GF-D8 (cell line): ENCODE measurements around the gene ACADS.

Experiments
- DNase-seq: peaks from one replicate; lab custom pipeline; 2025; lab: John Stamatoyannopoulos, UW

Gene ACADS

GRCh38 chr12:120725659-120726509 lies at the start of gene ACADS:
TSS of gene ACADS (plus strand) at chr12:120725826. CDS start at chr12:120725886, 60 bp downstream.
- DNase-seq, result peak; percentile 67

DNA sequence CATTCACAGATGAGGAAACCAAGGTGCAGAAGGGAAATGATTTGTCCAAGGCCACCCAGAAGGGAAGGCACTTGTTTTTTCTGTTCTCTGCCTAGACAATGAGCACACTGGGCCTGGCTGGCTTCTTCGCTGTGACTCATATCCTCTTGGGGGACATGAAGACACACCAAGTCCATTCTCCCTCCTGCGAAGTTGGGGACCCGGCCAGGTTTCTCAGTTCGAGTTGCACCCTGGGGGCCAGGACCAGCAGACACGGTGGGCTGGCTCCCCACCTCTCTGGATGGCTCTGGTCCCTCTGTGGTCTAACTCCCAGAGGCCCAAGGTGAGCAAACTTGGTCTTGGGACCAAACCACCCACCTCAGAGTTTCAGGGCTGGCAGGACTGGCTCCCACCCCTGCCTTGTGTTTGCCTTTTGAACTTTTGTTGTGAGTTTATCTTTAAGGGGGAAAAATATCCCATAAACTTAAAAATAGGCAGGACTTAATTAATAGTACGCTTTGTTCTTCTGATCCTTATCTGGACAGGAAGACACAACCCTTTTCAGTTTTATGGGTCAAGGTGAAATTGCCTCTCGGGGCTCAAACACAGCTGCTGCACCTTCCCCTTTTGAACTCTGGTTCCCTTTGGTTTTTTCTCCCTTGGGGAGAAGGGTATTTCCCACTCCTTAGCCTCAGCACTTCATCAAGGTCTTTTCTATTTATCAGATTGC lies 47.7 kb upstream of the ACADS start:
- peak; percentile 14 for DNase-seq

GRCh38 chr12:120678572-120678971 lies 47.1 kb upstream of the ACADS start:
- no peak for DNase-seq

DNA sequence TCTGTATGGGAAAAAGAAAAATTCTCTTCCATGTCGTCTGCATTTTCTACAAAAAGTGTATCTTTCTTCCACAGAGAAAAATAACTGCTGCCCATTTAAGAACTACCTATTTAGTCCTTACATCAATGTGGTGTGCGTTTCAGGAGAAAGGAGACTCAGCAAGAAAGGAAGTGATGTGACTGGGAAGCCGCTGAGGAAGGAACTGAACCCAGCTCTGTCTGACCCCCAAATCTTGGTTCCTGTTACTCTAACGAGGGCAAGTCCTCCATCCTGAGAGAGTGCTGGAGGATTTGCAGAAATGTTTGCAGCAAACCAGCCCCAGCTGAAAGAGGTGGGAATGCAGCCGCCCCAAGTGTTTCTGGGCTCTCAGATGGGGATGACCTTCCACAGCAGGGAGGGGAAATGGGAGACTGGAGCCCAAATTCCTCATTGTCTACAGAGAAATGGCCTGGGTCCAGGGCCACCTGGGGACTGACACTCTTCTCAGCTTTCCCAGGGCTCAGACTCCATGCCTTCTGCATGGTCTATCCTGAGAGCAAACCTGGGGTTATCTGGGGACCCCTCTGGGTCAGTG lies 45.4 kb upstream of the ACADS start:
- no peak for DNase-seq

DNA sequence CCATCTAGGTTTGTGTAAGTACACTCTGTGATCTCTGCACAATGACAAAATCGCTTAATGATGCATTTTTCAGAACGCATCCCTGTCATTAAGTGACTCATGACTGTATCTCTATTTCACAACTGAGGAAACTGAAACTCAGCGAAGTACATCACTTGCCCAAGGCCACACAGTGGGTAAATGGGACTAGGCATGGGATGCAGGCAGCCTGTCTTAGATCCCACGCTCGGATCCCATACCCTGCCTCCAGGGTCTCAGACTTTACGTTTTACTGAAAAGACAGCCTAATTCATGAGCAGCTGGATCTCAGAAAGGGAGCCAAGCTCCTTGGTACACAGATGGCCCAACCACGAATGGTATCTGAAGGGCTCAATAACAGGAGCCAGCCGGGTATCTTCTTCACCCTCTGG lies 41.1 kb upstream of the ACADS start:
- no peak for DNase-seq

- no peak for DNase-seq
Observed at GRCh38 chr12:120685522-120685921, 40.1 kb upstream of the ACADS start.

GRCh38 chr12:120686151-120686689 lies 39.4 kb upstream of the ACADS start:
- peak; percentile 95 for DNase-seq

GRCh38 chr12:120686690-120687577 lies 38.7 kb upstream of the ACADS start, which contains the start of gene MLEC:
TSS of gene MLEC (plus strand) at chr12:120687149. CDS start at chr12:120687297, 148 bp downstream.
- peak; percentile 94 for DNase-seq

GRCh38 chr12:120687578-120688289 lies 37.9 kb upstream of the ACADS start:
- DNase-seq, result no peak

DNA sequence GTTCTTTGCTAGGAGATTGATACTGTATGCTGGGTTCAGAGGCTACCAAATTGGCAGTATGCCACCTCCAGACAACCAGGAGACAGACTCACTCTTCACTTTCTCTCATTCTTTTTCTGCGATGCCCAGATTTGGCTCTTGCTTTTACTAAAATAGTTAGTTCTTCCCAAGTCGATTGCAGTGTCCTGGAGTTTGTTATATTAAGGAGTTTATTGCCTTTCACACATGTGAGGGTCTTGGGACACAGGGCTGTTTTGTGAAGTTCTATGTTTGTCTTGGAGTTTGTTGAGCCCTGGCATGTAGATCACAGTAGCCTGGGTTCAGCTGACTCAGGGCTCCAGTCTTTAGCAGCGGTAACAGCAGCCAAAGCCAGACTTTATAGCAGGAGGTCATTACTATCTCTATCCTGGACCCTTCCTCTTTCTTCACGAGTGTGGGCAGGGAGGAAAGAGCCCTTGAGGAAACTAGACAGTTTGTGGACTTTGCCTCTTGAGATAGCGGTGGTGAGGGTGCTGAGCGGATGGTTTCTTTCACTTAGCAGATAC lies 37.0 kb upstream of the ACADS start:
- DNase-seq, result peak; percentile 84

- peak; percentile 13 for DNase-seq
Observed at GRCh38 chr12:120689397-120690082, 36.1 kb upstream of the ACADS start.

- no peak for DNase-seq
Observed at GRCh38 chr12:120690083-120690450, 35.6 kb upstream of the ACADS start.

DNA sequence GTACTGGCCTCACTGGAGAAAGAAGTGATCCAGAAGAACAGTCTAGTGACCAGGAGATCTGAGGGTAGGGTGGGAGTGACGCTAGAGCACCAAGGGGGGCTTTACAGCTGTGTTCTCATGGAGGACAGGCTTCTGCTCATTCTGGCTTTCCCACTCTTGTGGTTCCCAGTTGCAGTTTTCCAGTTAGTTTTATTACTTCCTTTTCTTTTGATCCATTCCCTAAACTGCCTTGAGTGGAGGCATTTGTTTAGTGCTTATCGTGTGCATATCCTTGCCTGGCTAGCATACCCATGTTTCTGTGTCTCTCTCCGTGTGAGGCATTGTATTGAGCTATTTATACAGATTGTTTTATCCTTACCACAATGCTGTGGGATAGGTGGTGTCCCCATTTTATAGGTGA lies 34.6 kb upstream of the ACADS start:
- DNase-seq, result no peak

DNA sequence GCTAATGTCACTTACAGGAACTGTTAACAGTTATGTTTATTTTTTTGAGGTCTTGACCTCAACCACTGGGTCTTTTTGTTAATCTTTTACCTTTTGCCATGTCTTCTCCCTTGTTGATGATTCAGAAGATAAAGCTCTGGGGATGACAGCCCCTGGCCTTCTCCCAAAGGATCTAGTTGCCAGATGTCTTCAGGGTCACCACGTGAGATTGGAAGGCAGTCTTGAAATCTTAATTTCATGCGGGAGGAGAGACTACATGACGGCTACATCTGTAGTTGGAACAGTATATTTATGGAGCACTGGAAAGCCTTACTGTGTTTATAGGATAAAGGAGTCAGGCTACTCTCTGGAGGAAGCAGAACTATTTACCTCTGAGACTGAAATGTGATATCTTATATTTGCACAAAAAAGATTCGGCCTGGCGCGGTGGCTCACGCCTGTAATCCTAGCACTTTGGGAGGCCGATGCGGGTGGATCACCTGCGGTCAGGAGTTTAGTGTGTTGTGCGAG lies 33.0 kb upstream of the ACADS start:
- no peak for DNase-seq

GRCh38 chr12:120693848-120694247 lies 31.8 kb upstream of the ACADS start:
- no peak for DNase-seq

DNA sequence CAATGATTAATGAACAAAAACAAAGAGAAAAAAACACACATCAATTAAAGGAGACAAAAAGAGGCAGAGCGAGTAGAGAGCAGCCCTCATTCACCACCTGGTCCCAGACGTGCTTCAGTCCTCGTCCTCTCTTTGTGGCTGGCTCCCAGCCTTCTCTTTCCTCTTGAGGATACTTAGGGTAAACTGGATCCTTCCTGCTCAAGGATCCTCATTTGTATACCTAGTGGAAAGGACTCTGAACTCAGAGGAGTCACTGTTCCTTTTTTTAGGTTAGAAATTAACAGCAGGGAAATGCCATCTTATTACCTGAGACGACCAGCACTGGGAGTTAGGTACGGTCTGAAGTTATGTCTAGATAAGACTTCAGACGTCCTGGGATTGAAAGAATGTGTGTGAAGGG lies 29.0 kb upstream of the ACADS start:
- no peak for DNase-seq

DNA sequence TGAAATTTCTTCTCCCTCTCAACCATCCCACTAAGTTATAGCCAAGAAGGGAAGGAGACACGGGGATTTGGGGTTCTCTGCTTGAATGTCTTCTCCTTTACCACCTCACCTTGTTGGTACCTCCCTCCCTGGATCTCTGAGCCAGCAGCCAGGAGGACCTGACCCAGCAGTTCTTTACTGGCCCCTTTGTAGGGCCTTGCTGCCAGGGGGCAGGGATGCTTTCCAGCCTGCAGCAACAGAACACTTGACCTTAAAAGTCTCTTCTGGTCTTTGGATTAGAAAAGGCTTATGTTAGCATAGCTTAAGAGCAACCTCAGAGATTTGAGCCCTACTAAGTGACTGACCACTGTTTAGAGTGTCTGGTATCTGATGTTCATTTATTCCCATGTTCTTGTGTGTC lies 28.3 kb upstream of the ACADS start:
- no peak for DNase-seq

DNA sequence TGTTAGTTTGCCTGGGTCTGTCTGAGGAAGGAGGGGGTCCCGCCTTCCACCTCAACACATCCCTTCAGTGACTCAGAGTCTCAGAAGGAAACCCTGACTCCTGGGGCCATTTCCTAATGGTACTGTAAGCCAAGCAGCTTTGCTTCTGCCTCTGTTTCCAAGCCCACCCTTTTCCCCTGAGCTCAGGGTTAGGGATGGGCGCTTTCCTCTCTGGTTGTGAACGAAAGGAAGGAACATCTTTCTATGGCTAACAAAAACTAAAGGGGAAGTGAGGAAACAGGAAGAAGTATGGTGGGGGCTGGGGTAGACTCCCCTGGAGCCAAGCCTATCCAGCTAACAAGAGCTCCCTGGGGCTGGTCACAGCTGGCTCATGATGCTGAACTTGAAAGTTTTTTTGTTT lies 27.0 kb upstream of the ACADS start:
- peak; percentile 59 for DNase-seq

GRCh38 chr12:120699553-120699952 lies 26.1 kb upstream of the ACADS start:
- DNase-seq, result no peak

DNA sequence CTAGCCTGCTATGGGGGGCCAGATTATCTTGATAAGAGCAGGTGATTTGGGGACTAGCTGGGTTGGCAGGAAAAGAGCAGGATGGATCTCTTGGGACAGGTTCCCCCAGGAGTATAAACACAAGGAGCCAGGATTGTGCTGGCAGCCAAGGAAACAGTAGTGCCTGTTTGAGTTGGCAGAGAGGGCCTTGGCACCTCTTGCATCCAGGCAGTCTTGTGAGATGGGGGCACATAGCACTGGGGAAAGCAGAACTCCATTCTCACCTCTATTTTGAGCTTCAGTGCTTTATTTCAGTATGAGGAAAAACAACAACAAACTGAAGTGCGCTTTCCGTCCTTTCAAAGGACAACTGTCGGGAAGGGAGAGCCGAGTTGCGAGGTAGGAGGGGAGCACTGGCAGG lies 24.7 kb upstream of the ACADS start:
- DNase-seq, result no peak
